GM18870 (cell line): ENCODE results near the gene SYT2.

ENCODE experiments used
- ATAC-seq: cut with Tn5 transposase; IDR thresholded peaks from one replicate; pipeline ENCODE4 v1.9.1; 2021; ENCODE audit warnings: moderate library complexity; ENCODE audit not compliant: unreplicated experiment

Gene SYT2

GRCh38 chr1:202680586-202681352 lies 29.5 kb downstream of the SYT2 start:
- ATAC-seq, result no peak

- ATAC-seq, result no peak
Measured at GRCh38 chr1:202679406-202680177, 30.7 kb downstream of the SYT2 start.

- ATAC-seq, result no peak
Measured at GRCh38 chr1:202677433-202677832, 32.8 kb downstream of the SYT2 start.

- ATAC-seq, result no peak
Measured at GRCh38 chr1:202673531-202673930, 36.7 kb downstream of the SYT2 start.

- ATAC-seq, result no peak
Measured at GRCh38 chr1:202671399-202671798, 38.9 kb downstream of the SYT2 start.

GRCh38 chr1:202665417-202665816 lies 44.8 kb downstream of the SYT2 start:
- ATAC-seq, result no peak

- ATAC-seq, result no peak
Measured at GRCh38 chr1:202664083-202664482, 46.2 kb downstream of the SYT2 start.

- no peak for ATAC-seq
Measured at GRCh38 chr1:202663131-202663530, 47.1 kb downstream of the SYT2 start.

- ATAC-seq, result no peak
Measured at GRCh38 chr1:202662081-202662480, 48.2 kb downstream of the SYT2 start.

- ATAC-seq, result no peak
Measured at GRCh38 chr1:202661136-202661845, 49.0 kb downstream of the SYT2 start.

GRCh38 chr1:202659974-202660373 lies 50.3 kb downstream of the SYT2 start:
- ATAC-seq, result no peak

- ATAC-seq, result no peak
Measured at GRCh38 chr1:202659541-202659940, 50.7 kb downstream of the SYT2 start.

- no peak for ATAC-seq
Measured at GRCh38 chr1:202658769-202659168, 51.5 kb downstream of the SYT2 start.

GRCh38 chr1:202658251-202658759 lies 51.9 kb downstream of the SYT2 start:
- no peak for ATAC-seq

GRCh38 chr1:202656951-202657646 lies 53.2 kb downstream of the SYT2 start:
- ATAC-seq, result no peak

- ATAC-seq, result no peak
Measured at GRCh38 chr1:202656057-202656456, 54.2 kb downstream of the SYT2 start.

GRCh38 chr1:202654079-202654478 lies 56.2 kb downstream of the SYT2 start:
- ATAC-seq, result no peak

- ATAC-seq, result no peak
Measured at GRCh38 chr1:202649553-202650392, 60.5 kb downstream of the SYT2 start.

- no peak for ATAC-seq
Measured at GRCh38 chr1:202648605-202649226, 61.5 kb downstream of the SYT2 start.

GRCh38 chr1:202645097-202645476 lies 65.2 kb downstream of the SYT2 start:
- no peak for ATAC-seq
